AG20443 (cell line): ENCODE measurements around the gene DCTN4.

ENCODE experiments used
- DNase-seq: peaks from one replicate; pipeline ENCODE4 v3.0.0; 2012; ENCODE audit warnings: low spot score, mixed read lengths

DCTN4 gene

DNA sequence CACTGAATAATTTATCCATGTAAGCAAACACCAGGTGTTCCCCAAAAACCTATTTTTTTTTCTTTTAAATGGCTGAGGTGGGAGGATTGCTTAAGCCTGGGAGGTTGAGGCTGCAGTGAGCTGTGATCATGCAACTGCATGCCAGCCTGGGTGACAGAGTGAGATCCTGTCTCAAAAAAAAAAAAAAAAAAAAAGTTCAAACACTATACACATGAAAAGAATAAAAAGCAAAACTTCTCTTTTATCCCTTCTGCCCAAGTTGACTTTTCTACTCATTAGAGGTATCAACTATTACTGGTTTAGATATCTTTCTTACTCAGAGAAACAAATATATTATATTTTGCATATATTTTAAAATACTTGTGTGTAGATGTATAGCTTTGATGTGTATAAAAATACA lies 17.8 kb downstream of the DCTN4 start:
- no peak for DNase-seq

DNA sequence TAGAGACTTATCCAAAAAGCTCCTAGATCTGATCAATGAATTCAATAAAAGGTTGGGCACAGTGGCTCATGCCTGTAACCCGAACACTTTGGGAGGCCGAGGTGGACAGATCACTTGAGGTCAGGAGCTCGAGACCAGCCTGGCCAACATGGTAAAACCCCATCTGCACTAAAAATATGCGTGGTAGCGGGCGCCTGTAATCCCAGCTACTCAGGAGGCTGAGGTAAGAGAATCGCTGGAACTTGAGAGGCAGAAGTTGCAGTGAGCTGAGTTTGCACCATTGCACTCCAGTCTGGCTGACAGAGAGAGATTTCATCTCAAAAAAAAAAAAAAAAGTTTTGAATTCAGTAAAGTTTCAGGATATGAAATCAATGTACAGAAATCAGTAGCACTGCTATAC lies 20.0 kb downstream of the DCTN4 start:
- no peak for DNase-seq

DNA sequence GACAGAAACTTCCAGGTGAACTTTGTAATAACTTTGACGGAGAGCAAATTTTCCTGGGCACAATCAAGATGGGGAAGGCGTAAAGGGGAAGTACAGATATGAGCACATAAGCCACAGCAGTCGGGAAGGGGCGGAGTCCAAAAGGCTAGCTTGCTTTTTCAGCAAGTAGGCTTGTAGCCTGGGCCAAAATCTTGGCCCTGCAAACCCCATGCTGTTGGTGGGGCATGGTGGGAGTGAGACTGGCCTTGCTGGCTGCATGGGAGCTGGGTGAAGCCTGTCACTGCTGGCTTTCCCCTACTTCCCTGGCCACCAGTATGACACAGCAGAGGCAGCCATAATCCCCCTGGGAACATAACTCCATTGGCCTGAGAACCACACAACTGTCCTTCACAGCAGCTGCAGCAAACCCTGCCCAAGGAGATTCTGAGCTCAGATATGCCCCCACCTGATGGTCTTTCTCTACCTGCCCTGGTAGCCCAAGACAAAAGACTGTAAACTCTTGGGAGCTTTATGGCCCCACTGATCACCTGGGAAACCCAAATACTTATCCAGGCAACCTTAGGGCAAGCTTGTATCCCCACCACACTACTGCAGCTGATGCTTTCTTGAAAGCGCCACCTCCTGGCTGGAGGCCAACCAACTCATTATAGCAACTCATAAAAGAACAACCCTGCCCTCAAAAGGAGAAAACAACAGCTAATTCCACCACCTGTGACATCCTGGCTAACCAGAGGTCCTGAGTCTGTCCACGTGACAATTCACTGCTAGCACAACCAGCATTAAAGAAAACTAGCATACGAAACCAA lies 24.0 kb downstream of the DCTN4 start:
- DNase-seq = no peak

DNA sequence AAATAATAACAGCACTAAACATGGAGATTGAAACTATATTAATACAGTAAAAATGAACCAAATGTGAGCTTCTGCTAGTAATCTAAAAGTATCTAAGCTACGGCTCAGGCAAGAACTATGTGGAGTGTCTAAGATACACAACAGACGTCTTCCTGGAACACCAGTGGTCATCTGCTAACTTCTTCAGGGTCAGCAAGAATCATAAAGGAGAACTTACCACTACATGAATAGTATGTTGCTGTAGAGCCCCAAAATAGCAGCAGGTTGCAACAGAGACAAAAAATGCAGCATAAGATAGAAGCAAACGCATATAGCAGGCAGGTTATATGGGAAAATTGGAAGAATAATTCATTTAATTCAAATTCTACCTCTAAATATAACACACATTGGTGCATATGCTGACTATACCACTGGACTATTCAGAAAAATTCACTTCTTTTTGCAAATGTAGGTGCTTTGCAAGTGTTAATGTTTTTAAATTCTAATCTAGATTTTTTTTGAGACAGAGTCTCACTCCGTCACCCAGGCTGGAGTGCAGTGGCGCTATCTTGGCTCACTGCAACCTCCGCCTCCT lies 27.1 kb downstream of the DCTN4 start:
- no peak for DNase-seq

DNA sequence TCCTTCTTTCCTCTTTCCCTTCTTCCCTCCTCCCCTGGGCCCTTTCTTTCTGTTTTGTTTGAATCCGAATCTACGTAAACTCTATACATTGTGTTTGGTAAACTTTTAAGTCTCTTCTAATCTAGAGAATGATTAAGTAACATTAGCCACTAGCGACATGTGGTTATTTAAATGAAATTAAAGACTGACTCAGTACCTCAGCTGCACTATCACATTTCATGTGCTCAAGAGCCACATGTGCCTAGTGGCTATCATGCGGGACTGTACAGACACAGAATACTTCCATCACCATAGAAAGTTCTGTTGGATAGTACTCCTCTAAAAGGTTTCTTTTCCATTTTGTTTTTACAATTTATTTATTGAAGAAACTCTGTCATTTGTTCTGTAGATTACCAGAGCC lies 29.0 kb downstream of the DCTN4 start:
- no peak for DNase-seq

DNA sequence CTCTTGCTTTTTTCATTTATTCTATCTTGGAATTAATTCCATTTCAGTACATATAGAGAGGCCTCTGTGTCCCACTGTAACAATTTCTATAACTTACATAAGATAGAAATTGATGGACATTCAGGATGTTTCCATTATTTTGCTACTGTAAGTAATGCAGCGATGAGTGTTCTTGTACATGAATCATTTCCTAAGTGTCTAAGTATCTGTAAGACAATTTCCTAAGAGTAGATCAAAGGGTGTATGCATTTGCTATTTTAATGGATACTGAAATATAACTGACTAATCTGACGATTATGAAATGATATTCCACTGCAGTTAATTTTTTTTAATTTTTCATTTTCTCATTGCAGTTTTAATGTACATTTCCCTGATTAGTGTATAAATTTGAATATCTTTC lies 35.0 kb downstream of the DCTN4 start:
- no peak for DNase-seq

DNA sequence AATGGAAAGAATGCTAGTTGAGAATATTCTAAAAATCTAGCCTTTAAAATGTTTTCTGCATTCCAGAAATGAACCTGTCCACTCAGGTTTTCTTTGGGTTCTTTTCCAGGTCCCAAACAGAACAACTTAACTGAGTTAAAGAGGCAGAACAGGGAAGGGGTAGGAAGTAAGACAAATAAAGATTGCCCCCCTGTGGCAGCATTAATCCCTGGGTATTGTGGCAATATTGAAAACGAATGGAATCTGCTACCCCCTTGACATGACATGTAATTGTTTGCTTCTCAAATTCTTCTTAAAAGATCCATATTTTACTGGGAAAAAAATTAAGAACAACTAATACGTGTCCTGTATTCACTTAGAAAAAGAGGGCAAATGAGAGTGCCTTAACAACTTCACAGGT lies 48.7 kb downstream of the DCTN4 start:
- DNase-seq = no peak

DNA sequence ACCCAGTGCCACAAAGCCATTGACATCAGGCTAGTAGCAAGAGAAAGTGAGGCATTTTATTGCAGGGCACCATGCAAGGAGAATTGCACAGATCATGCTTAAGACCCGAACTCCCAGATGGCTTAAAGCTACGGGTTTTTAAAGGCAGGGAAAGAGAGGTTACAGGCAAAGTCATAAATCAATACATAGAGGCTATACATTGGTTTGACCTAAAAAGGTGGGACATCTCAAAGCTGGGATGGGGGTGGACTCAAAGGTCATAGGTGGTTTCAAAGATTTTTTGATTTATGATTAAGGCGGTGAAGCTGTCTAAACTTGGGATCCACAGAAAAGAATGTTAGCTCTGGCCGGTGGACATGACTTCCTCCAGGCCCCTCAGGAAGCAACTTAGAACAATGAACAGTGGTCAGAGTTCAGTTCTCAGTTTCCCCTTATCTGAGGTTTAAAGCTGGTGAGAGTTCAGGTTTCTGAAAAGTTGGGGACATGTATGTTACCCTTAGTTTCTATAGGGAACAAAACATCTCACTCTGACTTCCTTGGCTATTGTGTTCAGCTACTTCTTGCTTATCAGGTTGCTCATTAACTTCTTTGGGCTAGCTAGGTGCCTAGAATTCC lies 51.9 kb downstream of the DCTN4 start:
- no peak for DNase-seq

DNA sequence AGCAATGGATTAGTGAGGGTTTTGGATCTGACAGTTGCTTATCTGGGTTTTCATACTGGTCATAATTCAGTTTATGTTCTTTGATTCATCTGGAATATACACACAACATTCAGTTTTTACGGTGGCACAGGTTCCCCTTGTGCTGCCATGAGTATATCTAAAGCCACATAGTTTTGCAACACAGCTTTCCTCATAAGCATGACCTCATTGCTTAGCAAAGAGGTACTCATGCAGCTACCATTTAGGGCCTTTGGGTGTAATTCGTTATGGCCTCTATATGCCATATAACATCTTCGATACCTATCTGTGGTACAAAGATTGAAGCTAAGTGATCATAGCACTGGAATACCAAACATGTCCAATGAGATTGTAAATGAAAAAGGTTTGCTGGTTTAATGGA lies 55.1 kb downstream of the DCTN4 start:
- DNase-seq = no peak

DNA sequence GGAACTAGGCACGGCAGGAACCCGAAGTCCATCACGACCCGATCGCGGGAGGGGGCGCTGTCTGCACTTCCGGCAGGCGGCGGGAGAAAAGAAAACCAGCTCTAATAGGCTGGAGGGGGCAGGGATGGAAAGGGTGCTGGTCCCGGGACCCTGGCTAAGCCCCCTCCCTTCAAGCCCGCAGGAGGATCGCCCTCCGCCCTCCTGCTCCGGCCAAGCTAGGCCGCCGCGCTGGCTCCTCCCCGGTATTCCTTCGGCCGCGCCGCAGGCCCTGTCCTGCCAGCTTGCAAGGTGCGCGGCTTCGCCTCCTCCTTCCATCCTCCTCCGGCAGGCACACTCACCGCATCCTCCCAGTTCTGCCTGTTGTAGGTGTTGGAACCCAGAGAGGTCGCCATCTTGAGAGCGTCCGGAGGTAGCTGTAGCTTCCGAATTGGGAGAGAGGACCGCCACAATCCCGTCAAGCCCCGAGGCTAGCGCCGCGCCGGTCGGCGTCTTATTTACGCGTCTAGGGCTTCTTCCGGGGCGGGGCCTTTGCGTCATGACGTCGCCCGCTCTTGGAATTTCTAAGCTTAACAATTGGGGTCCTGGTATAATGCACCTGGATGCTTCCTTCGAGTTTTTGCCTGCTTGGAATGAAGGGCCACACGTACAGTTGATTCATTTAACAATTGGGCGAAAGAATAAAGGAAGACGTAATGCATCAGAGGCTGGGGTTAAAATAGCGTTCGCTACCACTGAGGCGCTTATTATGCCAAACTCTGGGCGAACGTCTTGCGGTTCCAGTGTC lies 58.0 kb downstream of the DCTN4 start, which contains the start of gene RBM22:
TSS of gene RBM22 (minus strand) at position 469 of the 784 bp plus-strand sequence. CDS start at position 392, 77 bp downstream.
- peak; percentile 94 for DNase-seq

DNA sequence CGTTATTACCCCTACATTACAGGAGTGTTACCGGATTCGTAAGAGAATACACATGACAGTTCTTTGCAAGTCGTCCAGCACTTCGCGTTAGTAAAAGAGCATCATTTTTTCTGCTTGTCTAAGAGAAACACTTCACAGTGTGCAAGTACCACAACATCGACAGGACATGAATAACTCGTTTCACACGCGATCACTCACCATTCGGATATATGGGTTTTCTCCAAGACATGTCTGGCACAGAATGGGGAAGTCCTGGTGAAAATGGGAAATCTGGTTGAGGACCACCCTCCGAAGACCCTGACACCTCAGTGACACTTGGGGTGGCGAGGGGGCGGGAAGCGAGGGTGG lies 58.6 kb downstream of the DCTN4 start:
- no peak for DNase-seq

DNA sequence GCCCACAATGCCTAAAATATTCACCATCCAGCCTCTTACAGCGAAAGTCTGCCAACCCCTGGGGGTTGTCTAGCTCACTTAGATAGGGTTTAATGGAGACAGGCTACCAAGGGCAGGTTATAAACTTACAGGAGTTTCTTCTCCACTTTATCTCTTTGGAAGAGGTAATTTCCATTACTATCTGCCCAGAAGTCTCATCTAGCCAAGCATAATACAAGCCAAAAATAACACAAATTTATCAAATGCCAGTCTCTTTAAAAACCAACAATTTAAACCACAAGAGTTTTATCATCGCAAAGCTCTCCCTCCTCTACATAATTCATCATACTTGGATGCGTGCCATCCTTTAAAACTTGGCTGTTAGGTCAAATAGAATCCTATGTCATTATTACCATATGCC lies 64.2 kb downstream of the DCTN4 start:
- DNase-seq = no peak

DNA sequence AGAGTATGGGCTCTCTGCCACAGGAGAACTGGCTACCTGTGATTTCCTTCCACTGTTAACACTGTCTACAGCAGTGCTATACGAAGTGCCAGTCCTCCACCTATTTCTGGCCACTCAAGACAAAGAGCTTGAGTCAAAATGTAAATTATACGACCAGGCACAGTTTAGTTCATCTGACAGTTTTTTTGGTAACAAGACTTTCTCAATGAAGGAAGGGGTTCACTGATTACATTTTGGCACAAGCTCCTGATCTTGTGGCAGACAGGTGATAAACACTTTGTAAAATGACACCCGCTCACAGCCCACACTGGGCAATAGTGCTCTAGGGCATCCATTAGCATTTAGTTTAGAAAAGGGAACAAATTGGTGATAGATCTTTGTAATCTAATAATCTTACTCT lies 66.5 kb downstream of the DCTN4 start:
- DNase-seq = no peak

DNA sequence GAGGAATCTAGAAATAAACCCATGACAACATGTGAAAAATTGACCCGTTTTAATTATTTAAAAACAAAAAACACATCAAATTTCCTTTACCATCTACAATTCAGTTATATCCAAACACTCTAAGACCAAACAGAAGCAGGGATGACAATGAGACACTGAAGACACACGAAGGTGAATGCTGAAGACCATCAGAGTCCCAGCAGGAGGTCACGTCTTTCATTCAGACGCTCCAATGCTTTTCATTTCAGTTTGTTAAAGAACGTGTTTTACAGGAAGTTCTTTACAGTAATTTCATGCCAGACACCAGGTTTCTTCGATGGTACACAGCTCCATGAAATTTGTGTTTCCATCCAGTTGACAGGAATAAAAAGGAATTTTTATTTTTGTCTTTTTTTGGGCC lies 68.1 kb downstream of the DCTN4 start:
- no peak for DNase-seq

DNA sequence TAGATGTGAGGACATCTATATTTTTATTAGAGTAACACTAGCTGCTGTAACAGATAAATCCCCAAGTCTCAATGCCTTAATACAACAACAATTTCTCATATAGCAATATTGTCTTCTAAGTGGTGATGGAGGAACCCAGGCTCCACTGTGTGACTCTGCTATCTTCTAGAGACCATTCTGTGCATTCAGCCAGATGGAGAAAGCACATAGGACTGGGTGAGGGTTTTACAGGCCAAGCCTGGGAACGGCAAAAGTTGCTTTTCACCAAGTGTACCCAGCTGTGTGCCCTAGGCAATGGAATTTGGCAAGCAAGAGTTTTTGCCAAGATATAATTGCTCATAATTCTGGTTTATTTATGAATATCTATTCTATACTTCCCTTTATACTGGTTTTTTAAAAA lies 69.7 kb downstream of the DCTN4 start:
- no peak for DNase-seq

DNA sequence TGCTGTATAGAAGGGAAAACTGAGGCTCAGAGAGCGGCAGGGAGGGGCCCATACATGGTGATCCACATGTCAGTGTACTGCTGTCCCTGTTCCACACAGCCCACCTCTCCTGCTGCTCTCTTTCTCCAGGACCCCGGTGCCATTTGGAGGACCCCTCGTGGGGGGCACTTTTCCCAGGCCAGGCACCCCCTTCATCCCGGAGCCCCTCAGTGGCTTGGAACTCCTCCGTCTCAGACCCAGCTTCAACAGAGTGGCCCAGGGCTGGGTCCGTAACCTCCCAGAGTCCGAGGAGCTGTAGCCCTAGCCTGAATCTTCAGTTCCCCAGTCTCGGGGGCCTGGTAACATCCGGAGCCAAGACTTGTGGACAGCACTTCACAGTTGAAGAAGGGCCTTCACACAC lies 82.2 kb downstream of the DCTN4 start:
- DNase-seq = no peak

DNA sequence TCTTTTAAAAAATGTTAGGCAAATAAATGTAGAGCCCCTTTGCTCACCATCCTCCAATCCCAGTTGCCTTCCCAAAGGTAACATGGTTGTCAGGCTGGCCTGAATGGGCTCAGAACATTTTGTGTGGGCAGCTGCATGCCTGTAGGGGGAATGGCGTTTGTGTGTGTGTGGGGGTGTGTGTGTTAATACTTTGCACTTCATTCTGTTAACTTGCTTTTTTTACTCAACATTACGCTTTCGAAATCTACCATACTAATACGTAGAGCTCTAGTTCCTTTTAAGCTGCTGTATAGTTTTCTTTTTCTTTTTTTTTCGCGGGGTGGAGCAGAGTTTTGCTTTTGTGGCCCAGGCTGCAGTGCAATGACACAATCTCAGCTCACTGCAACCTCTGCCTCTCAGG lies 83.7 kb downstream of the DCTN4 start:
- no peak for DNase-seq

DNA sequence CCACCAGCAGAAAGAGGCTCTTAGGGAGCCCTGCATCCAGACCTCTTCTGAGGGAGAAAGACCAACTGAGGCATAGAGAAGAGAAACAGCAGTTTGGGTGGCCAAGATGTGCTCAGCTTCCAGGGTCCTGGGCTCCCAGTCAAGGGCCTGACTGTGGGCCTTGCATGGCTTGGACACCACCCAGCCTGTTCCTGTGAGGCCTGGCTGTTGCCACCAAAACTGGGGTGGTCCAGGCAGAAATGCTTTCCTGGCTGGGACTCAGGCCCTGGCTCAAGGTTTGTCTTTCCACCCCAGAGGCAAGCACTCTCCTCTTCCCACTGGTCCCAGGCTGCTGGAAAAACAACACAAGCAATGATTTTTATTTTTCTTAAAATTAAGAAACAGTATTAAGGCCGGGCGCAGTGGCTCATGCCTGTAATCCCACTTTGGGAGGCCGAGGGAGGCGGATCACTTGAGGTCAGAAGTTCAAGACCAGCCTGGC lies 84.4 kb downstream of the DCTN4 start:
- no peak for DNase-seq

DNA sequence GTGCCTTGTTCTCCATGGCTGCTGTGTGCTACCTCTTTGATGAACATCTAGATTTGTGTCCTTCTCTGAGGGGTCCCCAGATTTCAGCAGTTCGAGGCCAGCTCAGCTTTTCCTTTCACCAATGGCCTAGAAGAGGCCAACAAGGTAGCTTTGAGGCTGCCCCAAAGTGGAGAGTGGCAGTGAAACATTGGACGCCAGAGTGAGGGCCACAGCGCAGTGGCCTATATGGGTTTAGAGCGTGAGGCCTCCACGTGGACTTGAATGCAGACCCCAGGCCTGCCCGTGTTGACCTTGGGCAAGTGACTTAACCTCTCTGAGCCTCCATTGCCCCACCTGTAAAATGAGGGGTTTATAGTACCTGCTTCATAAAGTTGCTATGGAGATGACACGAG lies 85.9 kb downstream of the DCTN4 start:
- DNase-seq = no peak

DNA sequence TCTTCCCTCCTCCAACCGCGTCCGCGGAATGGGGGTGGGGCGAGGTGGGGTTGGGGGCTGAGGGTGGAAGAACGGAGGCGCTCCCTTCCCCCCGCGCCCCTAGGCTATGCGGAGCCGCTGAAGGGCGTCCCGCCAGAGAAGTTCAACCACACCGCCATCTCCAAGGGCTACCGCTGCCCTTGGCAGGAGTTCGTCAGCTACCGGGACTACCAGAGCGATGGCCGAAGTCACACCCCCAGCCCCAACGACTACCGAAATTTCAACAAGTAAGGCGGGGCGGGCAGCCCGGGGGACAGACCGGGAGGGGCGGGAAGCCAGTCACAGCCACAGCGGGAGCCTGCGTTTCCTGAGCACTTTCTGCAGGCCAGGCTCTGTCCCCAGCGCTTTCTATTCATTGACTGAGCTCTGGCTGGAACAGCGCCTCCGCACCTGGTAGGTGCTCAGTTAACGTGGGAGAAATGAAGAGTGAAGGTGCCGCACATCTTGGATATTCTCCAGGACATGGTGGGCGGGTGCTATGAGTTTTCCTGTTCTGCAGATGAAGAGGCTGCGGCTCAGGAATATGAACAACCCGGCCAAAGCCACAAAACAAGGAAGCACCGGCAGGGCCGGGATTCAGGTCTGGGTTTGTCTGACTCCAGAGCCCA lies 86.5 kb downstream of the DCTN4 start:
- peak; percentile 58 for DNase-seq

DNA sequence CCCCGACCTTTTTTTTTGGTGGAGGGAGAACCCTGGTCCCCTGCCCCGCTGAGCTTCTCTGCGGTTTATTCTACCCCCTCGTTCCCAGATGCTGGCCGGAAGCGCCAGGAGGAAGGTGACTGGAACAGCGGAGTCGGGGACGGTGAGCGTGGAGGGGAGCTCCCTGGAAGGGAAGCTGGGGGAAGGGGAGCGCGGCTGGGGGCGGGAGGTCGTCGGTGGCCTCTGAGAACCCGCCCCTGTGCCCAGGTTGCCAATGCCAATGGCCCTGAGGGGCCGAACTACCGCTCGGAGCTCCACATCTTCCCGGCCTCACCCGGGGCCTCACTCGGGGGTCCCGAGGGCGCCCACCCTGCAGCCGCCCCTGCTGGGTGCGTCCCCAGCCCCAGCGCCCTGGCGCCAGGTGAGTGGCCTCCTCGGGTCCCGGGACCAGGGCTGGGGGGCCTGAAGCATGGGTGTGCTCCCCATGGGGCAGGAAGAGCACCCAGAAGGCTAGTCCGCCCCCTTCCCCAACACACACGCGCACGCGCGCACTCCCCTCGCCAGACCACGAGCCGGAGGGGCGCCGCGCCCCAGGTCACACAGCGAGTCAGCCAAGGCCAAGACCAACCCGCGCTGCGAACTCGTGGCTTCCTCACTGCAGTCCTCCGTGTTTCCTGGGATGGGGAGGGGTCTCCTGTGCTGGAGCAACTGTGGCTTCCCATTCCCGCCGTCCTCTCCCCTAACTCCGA lies 87.1 kb downstream of the DCTN4 start:
- DNase-seq = no peak

DNA sequence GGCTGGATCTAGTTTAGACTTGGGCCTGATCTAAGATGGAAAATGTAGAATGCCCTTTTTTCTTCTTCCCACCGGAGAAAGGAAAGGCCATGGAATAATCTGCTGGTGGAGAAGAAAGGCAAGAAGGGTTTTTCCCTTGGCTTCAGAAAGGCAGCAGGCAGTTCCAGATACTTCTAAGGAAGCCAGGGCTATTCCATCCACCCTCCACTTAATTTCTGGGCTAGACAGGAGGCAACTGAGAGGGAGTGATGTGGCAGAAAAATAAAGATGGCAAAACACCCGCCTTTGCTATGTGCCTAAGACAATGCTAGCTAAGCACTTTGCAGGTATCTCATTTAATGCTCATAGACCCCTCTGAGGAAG lies 87.9 kb downstream of the DCTN4 start:
- DNase-seq = no peak
